Globus pallidus (tissue), 1 donor: ENCODE measurements around the gene SLC49A3.
A peak's percentile ranks its signal among the peaks of the same experiment; 100 is the strongest.

Experiments used
- DNase-seq: peaks from one replicate; pipeline ENCODE4 v3.0.0-alpha.2; 2015; ENCODE audit warnings: low spot score

Gene SLC49A3

GRCh38 chr4:665751-666435 lies 23.1 kb downstream of the SLC49A3 start:
- DNase-seq: peak; percentile 64

GRCh38 chr4:665381-665750 lies 23.6 kb downstream of the SLC49A3 start:
- no peak for DNase-seq

- no peak for DNase-seq
Observed at GRCh38 chr4:664713-665231, 24.2 kb downstream of the SLC49A3 start.

GRCh38 chr4:663438-664428 lies 25.2 kb downstream of the SLC49A3 start:
- DNase-seq: no peak

GRCh38 chr4:663046-663437 lies 25.9 kb downstream of the SLC49A3 start:
- no peak for DNase-seq

- no peak for DNase-seq
Observed at GRCh38 chr4:661881-662761, 26.8 kb downstream of the SLC49A3 start.

- no peak for DNase-seq
Observed at GRCh38 chr4:661231-661630, 27.7 kb downstream of the SLC49A3 start.

GRCh38 chr4:660401-660800 lies 28.6 kb downstream of the SLC49A3 start:
- DNase-seq: no peak

- DNase-seq: no peak
Observed at GRCh38 chr4:659851-660250, 29.1 kb downstream of the SLC49A3 start.

- DNase-seq: no peak
Observed at GRCh38 chr4:658681-659667, 30.0 kb downstream of the SLC49A3 start.

GRCh38 chr4:657834-658667 lies 30.9 kb downstream of the SLC49A3 start:
- DNase-seq: no peak

- DNase-seq: no peak
Observed at GRCh38 chr4:657338-657833, 31.6 kb downstream of the SLC49A3 start.

- DNase-seq: no peak
Observed at GRCh38 chr4:656436-657337, 32.3 kb downstream of the SLC49A3 start.

- no peak for DNase-seq
Observed at GRCh38 chr4:655464-656151, 33.3 kb downstream of the SLC49A3 start.

- peak; percentile 86 for DNase-seq
Observed at GRCh38 chr4:654871-655463, 34.0 kb downstream of the SLC49A3 start.

GRCh38 chr4:654503-654845 lies 34.5 kb downstream of the SLC49A3 start:
- no peak for DNase-seq

GRCh38 chr4:653831-654502 lies 35.0 kb downstream of the SLC49A3 start:
- no peak for DNase-seq
